HCT116 (cell line): ENCODE results near the gene C10orf105.

Experiments
- EGR1 ChIP-seq: IDR thresholded peaks from 2 replicates; pipeline ENCODE4 v1.6.1; 2012; ENCODE audit warnings: low read depth
- EZH2phosphoT487 ChIP-seq: fragments of 200-600 bp; IDR thresholded peaks from 2 replicates; pipeline ENCODE4 v1.6.1; 2018; ENCODE audit warnings: antibody characterized with exemption, borderline replicate concordance
- JUND ChIP-seq: IDR thresholded peaks from 2 replicates; pipeline ENCODE4 v1.6.1; 2012
- POLR2A ChIP-seq: IDR thresholded peaks from 2 replicates; pipeline ENCODE4 v1.7.0; 2011; ENCODE audit warnings: borderline replicate concordance; ENCODE audit not compliant: insufficient read depth, insufficient read length; ENCODE audit errors: extremely low read depth
- POLR2AphosphoS5 ChIP-seq: IDR thresholded peaks from 2 replicates; pipeline ENCODE4 v1.6.1; 2011; ENCODE audit warnings: mild to moderate bottlenecking, low read depth, low read length, moderate library complexity
- REST ChIP-seq: IDR thresholded peaks from 2 replicates; pipeline ENCODE4 v1.6.1; 2012; ENCODE audit warnings: low read depth
- SRF ChIP-seq: IDR thresholded peaks from 2 replicates; pipeline ENCODE4 v1.6.1; 2012; ENCODE audit warnings: low read depth
- ZFX ChIP-seq: fragments of 450-650 bp; IDR thresholded peaks from 2 replicates; pipeline ENCODE4 v1.6.1; 2017
- TF ChIP-seq, protein P1 (sequence below), 3 experiments: fragments of 200-600 bp in 1 of 3; sonication (generic) in 1 of 3; IDR thresholded peaks in 2 of 3; conservative IDR thresholded peaks in 1 of 3; 2 replicates each; pipeline ENCODE4 v1.5.1; 2012 to 2017; ENCODE audit warnings: low read depth in 2 of 3, low read length in 2 of 3, antibody characterized with exemption in 1 of 3, borderline replicate concordance in 1 of 3, control low read depth in 1 of 3, mild to moderate bottlenecking in 1 of 3, mixed read lengths in 1 of 3, mixed run types in 1 of 3, moderate library complexity in 1 of 3; ENCODE audit not compliant: insufficient read depth in 1 of 3

- TF ChIP-seq JUND = no peak
- TF ChIP-seq, protein P1, sequence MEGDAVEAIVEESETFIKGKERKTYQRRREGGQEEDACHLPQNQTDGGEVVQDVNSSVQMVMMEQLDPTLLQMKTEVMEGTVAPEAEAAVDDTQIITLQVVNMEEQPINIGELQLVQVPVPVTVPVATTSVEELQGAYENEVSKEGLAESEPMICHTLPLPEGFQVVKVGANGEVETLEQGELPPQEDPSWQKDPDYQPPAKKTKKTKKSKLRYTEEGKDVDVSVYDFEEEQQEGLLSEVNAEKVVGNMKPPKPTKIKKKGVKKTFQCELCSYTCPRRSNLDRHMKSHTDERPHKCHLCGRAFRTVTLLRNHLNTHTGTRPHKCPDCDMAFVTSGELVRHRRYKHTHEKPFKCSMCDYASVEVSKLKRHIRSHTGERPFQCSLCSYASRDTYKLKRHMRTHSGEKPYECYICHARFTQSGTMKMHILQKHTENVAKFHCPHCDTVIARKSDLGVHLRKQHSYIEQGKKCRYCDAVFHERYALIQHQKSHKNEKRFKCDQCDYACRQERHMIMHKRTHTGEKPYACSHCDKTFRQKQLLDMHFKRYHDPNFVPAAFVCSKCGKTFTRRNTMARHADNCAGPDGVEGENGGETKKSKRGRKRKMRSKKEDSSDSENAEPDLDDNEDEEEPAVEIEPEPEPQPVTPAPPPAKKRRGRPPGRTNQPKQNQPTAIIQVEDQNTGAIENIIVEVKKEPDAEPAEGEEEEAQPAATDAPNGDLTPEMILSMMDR (IDR thresholded peaks at IDR 0.05 in 2 of 3, conservative IDR thresholded peaks at IDR 0.05 in 1 of 3; ENCODE audit: borderline replicate concordance in 1 of 3, insufficient read depth in 1 of 3, low read depth in 2 of 3, low read length in 2 of 3) = no peak
- TF ChIP-seq POLR2A = no peak
- no peak for TF ChIP-seq EGR1
- no peak for TF ChIP-seq POLR2AphosphoS5
- no peak for TF ChIP-seq SRF
- no peak for TF ChIP-seq EZH2phosphoT487
- TF ChIP-seq ZFX = no peak
- no peak for TF ChIP-seq REST
Observed at GRCh38 chr10:71737001-71737833, 17.6 kb upstream of the C10orf105 start.
